ENCODE results near the gene TBC1D19.

TBC1D19 gene

GRCh38 chr4:26785312-26785711 lies 201.4 kb downstream of the TBC1D19 start:
- DNase-seq = no peak

- no peak for DNase-seq
Observed at GRCh38 chr4:26785810-26786209, 201.9 kb downstream of the TBC1D19 start.

GRCh38 chr4:26786916-26787315 lies 203.0 kb downstream of the TBC1D19 start:
- DNase-seq = no peak

GRCh38 chr4:26787461-26788340 lies 203.8 kb downstream of the TBC1D19 start:
- DNase-seq = no peak

- no peak for DNase-seq
Observed at GRCh38 chr4:26788341-26788733, 204.5 kb downstream of the TBC1D19 start.

GRCh38 chr4:26789208-26789607 lies 205.3 kb downstream of the TBC1D19 start:
- no peak for DNase-seq

GRCh38 chr4:26791346-26791745 lies 207.5 kb downstream of the TBC1D19 start:
- DNase-seq = no peak

GRCh38 chr4:26792639-26793038 lies 208.8 kb downstream of the TBC1D19 start:
- DNase-seq = no peak

GRCh38 chr4:26793735-26794134 lies 209.9 kb downstream of the TBC1D19 start:
- DNase-seq = no peak

- no peak for DNase-seq
Observed at GRCh38 chr4:26796081-26796480, 212.2 kb downstream of the TBC1D19 start.

- no peak for DNase-seq
Observed at GRCh38 chr4:26802790-26803189, 218.9 kb downstream of the TBC1D19 start.

- DNase-seq = no peak
Observed at GRCh38 chr4:26803211-26803861, 219.5 kb downstream of the TBC1D19 start.

GRCh38 chr4:26804451-26804850 lies 220.6 kb downstream of the TBC1D19 start:
- DNase-seq = no peak

GRCh38 chr4:26804925-26805324 lies 221.0 kb downstream of the TBC1D19 start:
- DNase-seq = no peak

All from NCI-H526 treated with DMSO at 0.1 percent for 48 hours (cell line).